Mucosa of descending colon (tissue), 3 donors: ENCODE measurements around the gene MYOM1. TPM values are rescaled to one million over a fixed set of nuclear protein-coding genes. Genes with fewer than 3 reads are reported as not detected.
A peak's percentile ranks its signal among the peaks of the same experiment; 100 is the strongest.

ENCODE experiments used
- ATAC-seq: fragments of 200-7000 bp; cut with Tn5 transposase; one replicate; pipeline ENCODE4 v1.9.1; 2020; ENCODE audit warnings: mild to moderate bottlenecking, moderate library complexity
- DNase-seq, 3 donors: peaks; one replicate each; pipeline ENCODE4 v3.0.0-alpha.2; 2020
- H3K36me3 ChIP-seq: fragments of 200-600 bp; one replicate; pipeline ENCODE4 v1.8.0; 2021; ENCODE audit warnings: low read depth, mild to moderate bottlenecking
- H3K4me1 ChIP-seq: fragments of 200-600 bp; one replicate; pipeline ENCODE4 v1.8.0; 2021; ENCODE audit warnings: low read depth, mild to moderate bottlenecking
- H3K4me3 ChIP-seq: fragments of 200-600 bp; one replicate; pipeline ENCODE4 v1.8.0; 2021; ENCODE audit warnings: mild to moderate bottlenecking
- H3K9me3 ChIP-seq: fragments of 200-600 bp; one replicate; pipeline ENCODE4 v1.8.0; 2021; ENCODE audit warnings: mild to moderate bottlenecking
- CTCF ChIP-seq: fragments of 200-600 bp; IDR thresholded peaks from one replicate; pipeline ENCODE4 v1.8.0; 2022; ENCODE audit warnings: antibody characterized with exemption, mild to moderate bottlenecking
- intact Hi-C, 2 donors: fragments of 100-400 bp; cut with DNase I in 1 of 2; cut with micrococcal nuclease in 1 of 2; formaldehyde crosslinking; loops; one replicate each; pipeline versions ENCODE4 v1.11.0 to v1.11.1; 2022; cut with DNase I, micrococcal nuclease
- total RNA-seq, 3 donors: library from RNA; stranded (reverse); fragmentation: NEBNext Ultra II Directional in 2 of 3; extraction: Animal tissue kit (Norgen Biotek cat#: 25700) in 2 of 3; gene quantifications; one replicate each; pipeline versions ENCODE4 v1.2.1 to v1.2.4, GENCODE V29; 2021 to 2023
- donor health status: DM: no; HTN: no; CAD: no; lungs with moderate emphysema.
- donor health status: DM: no; HTN: no; CAD: no.
- donor health status: DM: no; HTN: yes; CAD: no.

The MYOM1 gene
- total RNA-seq, 3 donors from 2014 or later, result 5.5 to 22.2 (median 16.3) TPM

GRCh38 chr18:3156325-3156640, 63.5 kb downstream of the MYOM1 start:
- TF ChIP-seq CTCF, result no peak
- H3K9me3 ChIP-seq, result no peaks in the 10 kb centered on the region
- H3K4me1 ChIP-seq, result no peaks in the 10 kb centered on the region
- DNase-seq, result no peak
- no peak for ATAC-seq
- intact Hi-C loops, result loop anchor here (10.0 kb wide), 3 partner anchors 79 to 221 kb away; partner anchors contain the start of gene MYL12A (in 1 of the 2)
- H3K36me3 ChIP-seq, result no peaks in the 10 kb centered on the region
- H3K4me3 ChIP-seq, result no peak overlapping the region

GRCh38 chr18:3154214-3154613, 65.6 kb downstream of the MYOM1 start:
- intact Hi-C loops, result loop anchor here (10.0 kb wide), 3 partner anchors 81 to 219 kb away; partner anchors contain the start of gene MYL12A (in 1 of the 2)
- H3K9me3 ChIP-seq, result no peaks in the 10 kb centered on the region
- no peak overlapping the region for H3K4me3 ChIP-seq
- ATAC-seq (no peak), DNase-seq (no peak)
- no peak for TF ChIP-seq CTCF
- no peaks in the 10 kb centered on the region for H3K36me3 ChIP-seq
- H3K4me1 ChIP-seq, result no peaks in the 10 kb centered on the region

GRCh38 chr18:3153107-3153704, 66.6 kb downstream of the MYOM1 start:
- intact Hi-C loops, result loop anchor here (10.0 kb wide), 3 partner anchors 82 to 218 kb away; partner anchors contain the start of gene MYL12A (in 1 of the 2)
- DNase-seq, result no peak
- ATAC-seq, result peak; percentile 18

GRCh38 chr18:3152294-3152693, 67.5 kb downstream of the MYOM1 start:
- H3K9me3 ChIP-seq, result no peaks in the 10 kb centered on the region
- H3K4me1 ChIP-seq, result no peaks in the 10 kb centered on the region
- H3K4me3 ChIP-seq, result no peak overlapping the region
- no peak for TF ChIP-seq CTCF
- no peaks in the 10 kb centered on the region for H3K36me3 ChIP-seq
- ATAC-seq (no peak), DNase-seq (no peak)
- intact Hi-C loops, result loop anchor here (10.0 kb wide), 3 partner anchors 83 to 217 kb away; partner anchors contain the start of gene MYL12A (in 1 of the 2)

More at GRCh38 chr18:3153107-3153704, 66.6 kb downstream of the MYOM1 start:
- H3K36me3 ChIP-seq, result no peaks in the 10 kb centered on the region
- no peaks in the 10 kb centered on the region for H3K4me1 ChIP-seq
- no peak overlapping the region for H3K4me3 ChIP-seq
- H3K9me3 ChIP-seq, result no peaks in the 10 kb centered on the region
- TF ChIP-seq CTCF, result no peak

- TF ChIP-seq CTCF, result peak; percentile 39
- Histone ChIP-seq H3K9me3 (no peaks in the 10 kb centered on the region), H3K36me3 (no peaks in the 10 kb centered on the region), H3K4me1 (no peaks in the 10 kb centered on the region), H3K4me3 (no peak overlapping the region)
- DNase-seq (peak in 1 of 3 donors; percentile 19), ATAC-seq (peak; percentile 60)
- intact Hi-C loops, result loop anchor here (10.0 kb wide), 3 partner anchors 83 to 217 kb away; partner anchors contain the start of gene MYL12A (in 1 of the 2)
Measured at GRCh38 chr18:3151399-3152264, 68.1 kb downstream of the MYOM1 start.
